NB4 (cell line): ENCODE results near the gene OR52W1.

Experiments
- CTCF ChIP-seq: IDR thresholded peaks from one replicate; pipeline ENCODE4 v1.5.1; 2012; ENCODE audit warnings: low read depth, low read length
- MAX ChIP-seq: IDR thresholded peaks from 2 replicates; pipeline ENCODE4 v1.6.1; 2011; ENCODE audit warnings: low read depth, low read length
- POLR2A ChIP-seq: IDR thresholded peaks from 2 replicates; pipeline ENCODE4 v1.6.1; 2011; ENCODE audit warnings: mild to moderate bottlenecking; ENCODE audit not compliant: insufficient read length; ENCODE audit errors: extremely low read depth

GRCh38 chr11:6203327-6203726 lies 4.3 kb downstream of the OR52W1 start:
- no peak for TF ChIP-seq CTCF
- no peak for TF ChIP-seq MAX
- TF ChIP-seq POLR2A, result no peak
